ENCODE data around the gene FANCI. TPM values are rescaled to one million over a fixed set of nuclear protein-coding genes. Genes with fewer than 3 reads are reported as not detected.

FANCI gene
- total and polyA plus RNA-seq, 2 of the 13 experiments (the other 11 are each of a cell fraction or from before 2014, with no cell fraction given), result 15.7 to 68.8 TPM

GRCh38 chr15:89243046-89243690 lies 611 bp upstream of the FANCI start (continued):
- TF ChIP-seq, protein P1, sequence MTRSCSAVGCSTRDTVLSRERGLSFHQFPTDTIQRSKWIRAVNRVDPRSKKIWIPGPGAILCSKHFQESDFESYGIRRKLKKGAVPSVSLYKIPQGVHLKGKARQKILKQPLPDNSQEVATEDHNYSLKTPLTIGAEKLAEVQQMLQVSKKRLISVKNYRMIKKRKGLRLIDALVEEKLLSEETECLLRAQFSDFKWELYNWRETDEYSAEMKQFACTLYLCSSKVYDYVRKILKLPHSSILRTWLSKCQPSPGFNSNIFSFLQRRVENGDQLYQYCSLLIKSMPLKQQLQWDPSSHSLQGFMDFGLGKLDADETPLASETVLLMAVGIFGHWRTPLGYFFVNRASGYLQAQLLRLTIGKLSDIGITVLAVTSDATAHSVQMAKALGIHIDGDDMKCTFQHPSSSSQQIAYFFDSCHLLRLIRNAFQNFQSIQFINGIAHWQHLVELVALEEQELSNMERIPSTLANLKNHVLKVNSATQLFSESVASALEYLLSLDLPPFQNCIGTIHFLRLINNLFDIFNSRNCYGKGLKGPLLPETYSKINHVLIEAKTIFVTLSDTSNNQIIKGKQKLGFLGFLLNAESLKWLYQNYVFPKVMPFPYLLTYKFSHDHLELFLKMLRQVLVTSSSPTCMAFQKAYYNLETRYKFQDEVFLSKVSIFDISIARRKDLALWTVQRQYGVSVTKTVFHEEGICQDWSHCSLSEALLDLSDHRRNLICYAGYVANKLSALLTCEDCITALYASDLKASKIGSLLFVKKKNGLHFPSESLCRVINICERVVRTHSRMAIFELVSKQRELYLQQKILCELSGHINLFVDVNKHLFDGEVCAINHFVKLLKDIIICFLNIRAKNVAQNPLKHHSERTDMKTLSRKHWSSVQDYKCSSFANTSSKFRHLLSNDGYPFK (CRISPR knock-in tag; IDR thresholded peaks at IDR 0.05; ENCODE audit: borderline replicate concordance), result no peak
- TF ChIP-seq ZNF235 (CRISPR knock-in tag; IDR thresholded peaks at IDR 0.05; ENCODE audit: borderline replicate concordance) (no peak), ZNF274 (CRISPR knock-in tag; IDR thresholded peaks at IDR 0.05) (no peak), ZFP82 (CRISPR knock-in tag; IDR thresholded peaks at IDR 0.05; ENCODE audit: borderline replicate concordance) (peak; percentile 37; the same call in 1 of the 2 replicates), SRSF9 (IDR thresholded peaks at IDR 0.05; ENCODE audit: borderline replicate concordance, insufficient read depth, low read depth, low read length, poor library complexity, severe bottlenecking) (no peak), ZNF280B (CRISPR knock-in tag; IDR thresholded peaks at IDR 0.05; ENCODE audit: borderline replicate concordance) (no peak), ARHGAP35 (CRISPR knock-in tag; IDR thresholded peaks at IDR 0.05; ENCODE audit: borderline replicate concordance) (0 out of 2 replicates have a peak, but pooled peaks have one; percentile 13), SP2 (CRISPR knock-in tag; IDR thresholded peaks at IDR 0.05) (no peak), SALL1 (CRISPR knock-in tag; IDR thresholded peaks at IDR 0.05) (no peak), ZNF256 (CRISPR knock-in tag; conservative IDR thresholded peaks at IDR 0.05) (no peak), SIX4 (CRISPR knock-in tag; IDR thresholded peaks at IDR 0.05) (no peak), ZFP37 (CRISPR knock-in tag; IDR thresholded peaks at IDR 0.05; ENCODE audit: borderline replicate concordance) (no peak), ZC3H13 (CRISPR knock-in tag; IDR thresholded peaks at IDR 0.05) (peak; percentile 13; the same call in 1 of the 2 replicates), HOXA9 (CRISPR knock-in tag; IDR thresholded peaks at IDR 0.05; ENCODE audit: borderline replicate concordance) (no peak), SIN3A (IDR thresholded peaks at IDR 0.05; ENCODE audit: borderline replicate concordance, low read depth, low read length) (no peak), RFX3 (CRISPR knock-in tag; IDR thresholded peaks at IDR 0.05) (no peak), ZNF781 (CRISPR knock-in tag; IDR thresholded peaks at IDR 0.05; ENCODE audit: borderline replicate concordance, not compliant biosample characterization) (peak; percentile 17), ZSCAN30 (CRISPR knock-in tag; IDR thresholded peaks at IDR 0.05) (no peak)
- TF ChIP-seq, protein P2, sequence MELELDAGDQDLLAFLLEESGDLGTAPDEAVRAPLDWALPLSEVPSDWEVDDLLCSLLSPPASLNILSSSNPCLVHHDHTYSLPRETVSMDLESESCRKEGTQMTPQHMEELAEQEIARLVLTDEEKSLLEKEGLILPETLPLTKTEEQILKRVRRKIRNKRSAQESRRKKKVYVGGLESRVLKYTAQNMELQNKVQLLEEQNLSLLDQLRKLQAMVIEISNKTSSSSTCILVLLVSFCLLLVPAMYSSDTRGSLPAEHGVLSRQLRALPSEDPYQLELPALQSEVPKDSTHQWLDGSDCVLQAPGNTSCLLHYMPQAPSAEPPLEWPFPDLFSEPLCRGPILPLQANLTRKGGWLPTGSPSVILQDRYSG (CRISPR knock-in tag; IDR thresholded peaks at IDR 0.05), result no peak
- TF ChIP-seq, protein P3, sequence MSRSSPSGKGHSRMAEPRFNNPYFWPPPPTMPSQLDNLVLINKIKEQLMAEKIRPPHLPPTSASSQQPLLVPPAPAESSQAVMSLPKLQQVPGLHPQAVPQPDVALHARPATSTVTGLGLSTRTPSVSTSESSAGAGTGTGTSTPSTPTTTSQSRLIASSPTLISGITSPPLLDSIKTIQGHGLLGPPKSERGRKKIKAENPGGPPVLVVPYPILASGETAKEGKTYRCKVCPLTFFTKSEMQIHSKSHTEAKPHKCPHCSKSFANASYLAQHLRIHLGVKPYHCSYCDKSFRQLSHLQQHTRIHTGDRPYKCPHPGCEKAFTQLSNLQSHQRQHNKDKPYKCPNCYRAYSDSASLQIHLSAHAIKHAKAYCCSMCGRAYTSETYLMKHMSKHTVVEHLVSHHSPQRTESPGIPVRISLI (CRISPR knock-in tag; IDR thresholded peaks at IDR 0.05; ENCODE audit: borderline replicate concordance), result no peak
- TF ChIP-seq, protein P4, sequence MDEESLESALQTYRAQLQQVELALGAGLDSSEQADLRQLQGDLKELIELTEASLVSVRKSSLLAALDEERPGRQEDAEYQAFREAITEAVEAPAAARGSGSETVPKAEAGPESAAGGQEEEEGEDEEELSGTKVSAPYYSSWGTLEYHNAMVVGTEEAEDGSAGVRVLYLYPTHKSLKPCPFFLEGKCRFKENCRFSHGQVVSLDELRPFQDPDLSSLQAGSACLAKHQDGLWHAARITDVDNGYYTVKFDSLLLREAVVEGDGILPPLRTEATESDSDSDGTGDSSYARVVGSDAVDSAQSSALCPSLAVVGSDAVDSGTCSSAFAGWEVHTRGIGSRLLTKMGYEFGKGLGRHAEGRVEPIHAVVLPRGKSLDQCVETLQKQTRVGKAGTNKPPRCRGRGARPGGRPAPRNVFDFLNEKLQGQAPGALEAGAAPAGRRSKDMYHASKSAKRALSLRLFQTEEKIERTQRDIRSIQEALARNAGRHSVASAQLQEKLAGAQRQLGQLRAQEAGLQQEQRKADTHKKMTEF (CRISPR knock-in tag; IDR thresholded peaks at IDR 0.05), result no peak

All from HepG2 (cell line).